Tibial nerve (tissue), 4 donors: ENCODE results near the gene REXO1. TPM values are rescaled to one million over a fixed set of nuclear protein-coding genes. Genes with fewer than 3 reads are reported as not detected.

Experiments used
- DNase-seq, 2 donors: peaks; one replicate each; pipeline ENCODE4 v3.0.0-alpha.2; 2019; ENCODE audit warnings: low spot score in 2 of 2
- H3K27ac ChIP-seq, 4 donors: fragments of 200-600 bp; sonication (generic) in 3 of 4; one replicate each; pipeline ENCODE4 v1.5.1; 2017 to 2019; ENCODE audit warnings: mild to moderate bottlenecking in 1 of 4
- H3K27me3 ChIP-seq, 2 donors: fragments of 200-600 bp; sonication (generic) in 1 of 2; one replicate each; pipeline versions ENCODE4 v1.5.1 to v1.6.0; 2017 to 2019
- H3K36me3 ChIP-seq, 3 donors: fragments of 200-600 bp; sonication (generic); one replicate each; pipeline ENCODE4 v1.5.1; 2018 to 2019
- H3K4me1 ChIP-seq, 4 donors: fragments of 200-600 bp; sonication (generic) in 3 of 4; one replicate each; pipeline ENCODE4 v1.5.1; 2017 to 2019
- H3K4me3 ChIP-seq, 4 donors: fragments of 200-600 bp; sonication (generic) in 3 of 4; one replicate each; pipeline ENCODE4 v1.5.1; 2017 to 2019; ENCODE audit warnings: mild to moderate bottlenecking in 1 of 4, moderate library complexity in 1 of 4
- H3K9me3 ChIP-seq, 4 donors: fragments of 200-600 bp; sonication (generic) in 3 of 4; one replicate each; pipeline ENCODE4 v1.5.1; 2017 to 2019
- EP300 ChIP-seq, 2 donors: sonication (generic); formaldehyde crosslinking; IDR thresholded peaks; one replicate each; pipeline ENCODE4 v1.6.1; 2017; ENCODE audit warnings: antibody characterized with exemption in 2 of 2, mild to moderate bottlenecking in 1 of 2
- POLR2A ChIP-seq, 2 donors: fragments of 450-650 bp; IDR thresholded peaks; one replicate each; pipeline ENCODE4 v1.6.1; 2017; ENCODE audit warnings: antibody characterized with exemption in 2 of 2, mild to moderate bottlenecking in 2 of 2, moderate library complexity in 2 of 2
- WGBS, 2 donors: methylation state at CpG; one replicate each; pipeline ENCODE4 v1.1.5; 2018; 5-methylcytosine and 5-hydroxymethylcytosine counted together
- total RNA-seq, 4 donors: library from RNA; depleted of rRNA; stranded (reverse); fragments of >200 nt; gene quantifications; one replicate each; pipeline ENCODE4 v1.1.0, GENCODE V29; 2016
- TF ChIP-seq, protein P1 (sequence below), 5 experiments: fragments of 200-600 bp in 3 of 5; fragments of 450-650 bp in 2 of 5; sonication (generic) in 3 of 5; IDR thresholded peaks; one replicate each; pipeline ENCODE4 v1.5.1; 2016 to 2019; ENCODE audit warnings: antibody characterized with exemption in 5 of 5, mild to moderate bottlenecking in 3 of 5, moderate library complexity in 2 of 5

Gene REXO1
- total RNA-seq, 4 donors from 2014 or later, result 17.9 to 87.3 (median 31.1) TPM

DNA sequence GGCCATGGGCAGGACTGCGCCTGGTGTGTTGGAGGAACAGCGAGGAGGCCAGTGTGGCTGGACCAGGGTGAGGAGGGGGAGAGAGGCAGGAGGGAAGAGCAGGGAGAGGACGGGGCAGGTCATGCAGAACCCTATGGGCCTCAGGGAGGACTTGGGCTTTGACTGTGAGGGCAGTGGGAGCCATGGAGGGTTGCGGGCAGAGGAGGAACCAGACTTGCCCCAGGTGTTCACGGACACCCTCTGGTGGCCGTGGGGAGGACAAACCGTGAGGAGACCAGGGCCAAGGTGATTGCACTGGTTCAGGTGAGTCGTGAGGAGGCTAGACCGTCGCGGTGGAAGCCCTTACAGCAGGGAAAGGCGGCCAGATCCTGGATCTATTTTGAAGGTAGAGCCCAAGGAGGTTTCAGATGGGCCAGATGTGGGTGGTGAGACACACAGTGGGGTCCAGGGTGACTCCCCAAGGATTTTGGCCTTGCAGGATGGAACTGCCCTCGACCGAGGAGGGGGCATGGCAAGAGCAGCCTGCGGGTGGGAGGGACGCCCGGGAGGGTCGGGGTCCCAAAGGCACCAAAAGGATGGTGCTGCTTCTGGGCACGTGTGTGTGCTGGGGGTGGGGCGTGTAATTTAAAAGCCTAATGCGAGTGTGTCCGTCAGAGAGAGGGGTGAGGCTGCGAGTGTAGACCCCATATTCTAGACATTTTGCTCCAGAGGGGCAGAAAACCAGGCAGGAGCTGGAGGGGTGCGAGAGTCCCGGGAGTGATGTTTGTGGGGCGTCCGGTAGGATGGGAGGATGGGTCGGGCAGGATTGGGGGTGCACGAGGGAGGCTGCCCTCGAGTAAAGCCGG is 2.7 kb upstream of the REXO1 start:
- H3K4me1 ChIP-seq, result peaks cover 6 to 71% (median 39%) of the 10 kb centered on the region in 4 donors
- WGBS, 2 donors, result 58 to 59% methylated on average over 31 of the region's 31 CpGs
- TF ChIP-seq, protein P1, sequence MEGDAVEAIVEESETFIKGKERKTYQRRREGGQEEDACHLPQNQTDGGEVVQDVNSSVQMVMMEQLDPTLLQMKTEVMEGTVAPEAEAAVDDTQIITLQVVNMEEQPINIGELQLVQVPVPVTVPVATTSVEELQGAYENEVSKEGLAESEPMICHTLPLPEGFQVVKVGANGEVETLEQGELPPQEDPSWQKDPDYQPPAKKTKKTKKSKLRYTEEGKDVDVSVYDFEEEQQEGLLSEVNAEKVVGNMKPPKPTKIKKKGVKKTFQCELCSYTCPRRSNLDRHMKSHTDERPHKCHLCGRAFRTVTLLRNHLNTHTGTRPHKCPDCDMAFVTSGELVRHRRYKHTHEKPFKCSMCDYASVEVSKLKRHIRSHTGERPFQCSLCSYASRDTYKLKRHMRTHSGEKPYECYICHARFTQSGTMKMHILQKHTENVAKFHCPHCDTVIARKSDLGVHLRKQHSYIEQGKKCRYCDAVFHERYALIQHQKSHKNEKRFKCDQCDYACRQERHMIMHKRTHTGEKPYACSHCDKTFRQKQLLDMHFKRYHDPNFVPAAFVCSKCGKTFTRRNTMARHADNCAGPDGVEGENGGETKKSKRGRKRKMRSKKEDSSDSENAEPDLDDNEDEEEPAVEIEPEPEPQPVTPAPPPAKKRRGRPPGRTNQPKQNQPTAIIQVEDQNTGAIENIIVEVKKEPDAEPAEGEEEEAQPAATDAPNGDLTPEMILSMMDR (IDR thresholded peaks at IDR 0.05), result no peak
- TF ChIP-seq EP300 (IDR thresholded peaks at IDR 0.05), result no peak
- TF ChIP-seq POLR2A (IDR thresholded peaks at IDR 0.05), result no peak

DNA sequence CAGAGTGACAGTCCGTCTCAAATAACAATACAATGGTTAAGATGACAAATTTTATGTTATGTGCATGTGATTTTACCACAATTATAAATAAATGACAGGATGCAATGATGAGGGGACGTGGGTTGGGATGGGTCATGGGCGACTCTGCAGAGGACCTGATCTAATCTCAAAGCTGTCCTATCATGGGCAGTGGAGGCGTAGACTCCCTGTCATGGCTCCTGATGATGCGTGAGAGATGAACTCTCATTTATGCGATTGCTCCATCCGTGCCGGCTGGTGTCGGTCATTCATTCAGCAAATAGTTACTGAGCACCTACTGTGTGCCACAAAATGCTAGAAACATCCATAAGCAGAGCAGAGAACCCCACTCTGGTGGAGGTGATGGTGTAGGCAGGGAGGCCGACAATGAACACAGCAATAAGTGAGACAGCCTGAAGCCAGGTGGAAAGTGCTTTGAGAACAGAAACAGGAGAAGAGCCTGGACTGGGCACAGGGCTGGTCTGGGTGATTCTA is 1.7 kb upstream of the REXO1 start:
- 79 to 88% methylated on average over 10 of the region's 10 CpGs for WGBS, 2 donors
- H3K27ac ChIP-seq, result no peak overlapping the region
- peaks cover 6 to 71% (median 43%) of the 10 kb centered on the region in 4 donors for H3K4me1 ChIP-seq

More for the DNA sequence above, 2.7 kb upstream of the REXO1 start:
- DNase-seq, result no peak
- Histone ChIP-seq H3K4me3 (peak overlapping the region in 1 of 4 donors; percentile 25), H3K9me3 (no peaks in the 10 kb centered on the region), H3K27ac (peak overlapping the region in 3 of 4 donors; percentile 31 to 94 (median 54)), H3K27me3 (peaks cover 0 to 5% of the 10 kb centered on the region in 2 donors), H3K36me3 (peaks cover 0 to 6% (median 0%) of the 10 kb centered on the region in 3 donors)

DNA sequence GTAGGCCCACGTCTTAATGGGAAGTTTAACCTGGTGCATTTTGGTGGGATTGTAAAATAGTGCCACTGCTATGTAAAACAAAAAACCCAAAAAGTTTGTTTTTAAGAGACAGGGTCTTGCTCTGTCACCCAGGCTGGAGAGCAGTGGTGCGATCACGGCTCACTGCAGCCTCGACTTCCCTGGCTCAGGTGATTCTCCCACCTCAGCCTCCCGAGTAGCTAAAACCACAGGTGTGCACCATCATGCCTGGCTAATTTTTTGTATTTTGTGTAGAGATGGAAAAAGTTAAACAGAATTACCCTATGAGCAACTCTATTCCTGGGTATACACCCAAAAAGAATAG is 820 bp upstream of the REXO1 start:
- H3K27ac ChIP-seq, result peak overlapping the region in 2 of 4 donors; percentile 98 to 100
- no peak for TF ChIP-seq EP300 (IDR thresholded peaks at IDR 0.05)
- no peak for TF ChIP-seq POLR2A (IDR thresholded peaks at IDR 0.05)
- TF ChIP-seq, protein P1 (IDR thresholded peaks at IDR 0.05), result no peak

More for the DNA sequence above, 1.7 kb upstream of the REXO1 start:
- TF ChIP-seq POLR2A (IDR thresholded peaks at IDR 0.05), result no peak
- TF ChIP-seq EP300 (IDR thresholded peaks at IDR 0.05), result no peak
- TF ChIP-seq, protein P1 (IDR thresholded peaks at IDR 0.05), result no peak
- peaks cover 0 to 14% (median 0%) of the 10 kb centered on the region in 3 donors for H3K36me3 ChIP-seq
- H3K9me3 ChIP-seq, result no peaks in the 10 kb centered on the region
- no peak for DNase-seq
- H3K4me3 ChIP-seq, result no peak overlapping the region
- H3K27me3 ChIP-seq, result peaks cover 0 to 2% of the 10 kb centered on the region in 2 donors

DNA sequence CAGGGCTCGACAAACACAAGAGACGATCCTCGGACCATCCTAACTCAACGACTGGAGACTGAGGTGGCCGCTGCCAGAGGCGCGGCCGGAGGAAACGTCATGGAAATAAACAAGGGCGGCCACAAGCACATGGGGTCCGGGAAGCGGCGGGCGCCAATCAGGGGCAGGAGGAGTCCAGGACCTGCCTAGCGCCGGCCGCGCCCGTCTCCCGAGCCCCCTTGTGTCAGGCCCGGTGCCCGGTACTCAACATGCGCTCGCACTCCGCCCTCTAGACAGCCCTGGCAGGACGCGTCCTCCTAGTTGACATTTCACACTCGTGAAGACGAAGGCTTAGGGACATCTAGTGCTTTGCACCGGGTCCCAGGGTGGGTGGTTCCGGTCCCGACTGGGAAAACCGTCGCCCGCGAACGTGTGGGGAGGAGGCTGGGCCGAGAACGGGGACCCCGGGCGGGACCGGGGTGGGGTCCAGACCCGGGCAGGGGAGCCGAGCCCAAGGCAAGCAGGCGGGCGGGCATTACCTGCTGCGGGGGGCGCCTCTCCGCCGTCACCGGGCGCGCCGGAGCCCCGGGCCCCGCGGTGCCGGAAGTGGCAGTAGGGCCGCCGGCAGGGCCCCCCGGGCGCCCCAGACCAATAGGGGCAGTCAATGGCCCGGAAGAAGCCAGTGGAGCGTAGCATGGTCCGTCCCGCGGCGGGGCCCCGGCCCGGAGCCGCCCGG is 442 bp downstream of the REXO1 start:
- WGBS, 2 donors, result 0 to 1% methylated on average over 24 to 34 of the region's 72 CpGs
- no peaks in the 10 kb centered on the region for H3K9me3 ChIP-seq
- TF ChIP-seq POLR2A (IDR thresholded peaks at IDR 0.05), result no peak
- no peak for TF ChIP-seq EP300 (IDR thresholded peaks at IDR 0.05)
- TF ChIP-seq, protein P1 (IDR thresholded peaks at IDR 0.05), result no peak
- peaks cover 0 to 18% (median 0%) of the 10 kb centered on the region in 3 donors for H3K36me3 ChIP-seq
- H3K4me3 ChIP-seq, result peak overlapping the region; percentile 69 to 92 (median 80)
- no peaks in the 10 kb centered on the region for H3K27me3 ChIP-seq
- peak overlapping the region; percentile 98 to 100 (median 98) for H3K27ac ChIP-seq
- peaks cover 6 to 71% (median 47%) of the 10 kb centered on the region in 4 donors for H3K4me1 ChIP-seq
- no peak for DNase-seq

More for the DNA sequence above, 820 bp upstream of the REXO1 start:
- WGBS, 2 donors, result 67 to 71% methylated on average over 5 of the region's 5 CpGs
- H3K36me3 ChIP-seq, result peaks cover 0 to 18% (median 0%) of the 10 kb centered on the region in 3 donors
- no peaks in the 10 kb centered on the region for H3K27me3 ChIP-seq
- DNase-seq, result no peak
- no peaks in the 10 kb centered on the region for H3K9me3 ChIP-seq
- H3K4me3 ChIP-seq, result peak overlapping the region in 1 of 4 donors; percentile 89
- peaks cover 6 to 71% (median 48%) of the 10 kb centered on the region in 4 donors for H3K4me1 ChIP-seq
